ENCODE data around the gene ISL2. TPM values are rescaled to one million over a fixed set of nuclear protein-coding genes. Genes with fewer than 3 reads are reported as not detected.

The ISL2 gene
- total and polyA plus RNA-seq, 3 experiments from 2014 or later, result 0.15 to 0.22 TPM; not detected in 1

GRCh38 chr15:76358453-76358852 is 21.9 kb downstream of the ISL2 start:
- no peaks in the 10 kb centered on the region for H3K4me1 ChIP-seq (ENCODE audit: insufficient read depth, low read length)
- H3K36me3 Mint-ChIP-seq, result peaks cover 0 to 8% (median 7%) of the 10 kb centered on the region in 3 donors
- DNase-seq, result no peak
- ChIA-PET POLR2A (no interaction called here), CTCF (no interaction called here)
- H3K27me3 ChIP-seq (ENCODE audit: insufficient read depth, low read length, poor library complexity, severe bottlenecking), result no peaks in the 10 kb centered on the region
- no peaks in the 10 kb centered on the region for H3K36me3 ChIP-seq (ENCODE audit: insufficient read depth, low read length)
- H3K4me3 ChIP-seq (ENCODE audit: low read length), result no peak overlapping the region
- no peaks in the 10 kb centered on the region for H3K9me3 ChIP-seq (ENCODE audit: low read length)
- no peaks in the 10 kb centered on the region for H3K4me1 Mint-ChIP-seq
- no peak overlapping the region for H3K4me3 Mint-ChIP-seq
- no peak overlapping the region for H3K27ac ChIP-seq (ENCODE audit: low read depth, low read length)
- peaks cover 0 to 1% of the 10 kb centered on the region in 2 donors for H3K27me3 Mint-ChIP-seq
- H3K9me3 Mint-ChIP-seq, result no peaks in the 10 kb centered on the region
- no peak overlapping the region for H3K27ac Mint-ChIP-seq

- ChIA-PET CTCF (no interaction called here), POLR2A (no interaction called here)
- Mint-ChIP-seq H3K27ac (no peak overlapping the region), H3K4me1 (no peaks in the 10 kb centered on the region), H3K36me3 (peaks cover 0 to 8% (median 1%) of the 10 kb centered on the region in 3 donors), H3K4me3 (no peak overlapping the region), H3K27me3 (peaks cover 0 to 1% of the 10 kb centered on the region in 2 donors), H3K9me3 (no peaks in the 10 kb centered on the region)
- no peaks in the 10 kb centered on the region for H3K36me3 ChIP-seq (ENCODE audit: insufficient read depth, low read length)
- H3K4me1 ChIP-seq (ENCODE audit: insufficient read depth, low read length), result no peaks in the 10 kb centered on the region
- H3K4me3 ChIP-seq (ENCODE audit: low read length), result no peak overlapping the region
- DNase-seq, result no peak
- no peaks in the 10 kb centered on the region for H3K9me3 ChIP-seq (ENCODE audit: low read length)
- H3K27me3 ChIP-seq (ENCODE audit: insufficient read depth, low read length, poor library complexity, severe bottlenecking), result no peaks in the 10 kb centered on the region
- no peak overlapping the region for H3K27ac ChIP-seq (ENCODE audit: low read depth, low read length)
Observed at GRCh38 chr15:76359152-76359551, 22.6 kb downstream of the ISL2 start.

- no peaks in the 10 kb centered on the region for H3K9me3 Mint-ChIP-seq
- no peaks in the 10 kb centered on the region for H3K9me3 ChIP-seq (ENCODE audit: low read length)
- no peak overlapping the region for H3K27ac Mint-ChIP-seq
- DNase-seq, result no peak
- H3K36me3 ChIP-seq (ENCODE audit: insufficient read depth, low read length), result no peaks in the 10 kb centered on the region
- ChIA-PET POLR2A (no interaction called here), CTCF (no interaction called here)
- peaks cover 0 to 1% of the 10 kb centered on the region in 2 donors for H3K27me3 Mint-ChIP-seq
- H3K4me3 Mint-ChIP-seq, result no peak overlapping the region
- H3K27ac ChIP-seq (ENCODE audit: low read depth, low read length), result no peak overlapping the region
- H3K4me3 ChIP-seq (ENCODE audit: low read length), result no peak overlapping the region
- H3K36me3 Mint-ChIP-seq, result peaks cover 0 to 9% (median 0%) of the 10 kb centered on the region in 3 donors
- H3K4me1 Mint-ChIP-seq, result no peaks in the 10 kb centered on the region
- H3K27me3 ChIP-seq (ENCODE audit: insufficient read depth, low read length, poor library complexity, severe bottlenecking), result no peaks in the 10 kb centered on the region
- no peaks in the 10 kb centered on the region for H3K4me1 ChIP-seq (ENCODE audit: insufficient read depth, low read length)
Observed at GRCh38 chr15:76360416-76360815, 23.8 kb downstream of the ISL2 start.

GRCh38 chr15:76363251-76363650 is 26.7 kb downstream of the ISL2 start:
- Histone ChIP-seq H3K4me3 (ENCODE audit: low read length) (no peak overlapping the region), H3K27ac (ENCODE audit: low read depth, low read length) (no peak overlapping the region), H3K27me3 (ENCODE audit: insufficient read depth, low read length, poor library complexity, severe bottlenecking) (no peaks in the 10 kb centered on the region), H3K9me3 (ENCODE audit: low read length) (no peaks in the 10 kb centered on the region), H3K36me3 (ENCODE audit: insufficient read depth, low read length) (no peaks in the 10 kb centered on the region), H3K4me1 (ENCODE audit: insufficient read depth, low read length) (no peaks in the 10 kb centered on the region)
- Mint-ChIP-seq H3K4me1 (no peaks in the 10 kb centered on the region), H3K9me3 (no peaks in the 10 kb centered on the region), H3K36me3 (peaks cover 0 to 11% (median 3%) of the 10 kb centered on the region in 3 donors), H3K27me3 (no peaks in the 10 kb centered on the region), H3K27ac (no peak overlapping the region), H3K4me3 (no peak overlapping the region)
- no peak for DNase-seq
- ChIA-PET POLR2A (no interaction called here), CTCF (no interaction called here)

- H3K4me3 Mint-ChIP-seq, result no peak overlapping the region
- no peaks in the 10 kb centered on the region for H3K4me1 Mint-ChIP-seq
- H3K9me3 Mint-ChIP-seq, result no peaks in the 10 kb centered on the region
- Histone ChIP-seq H3K27ac (ENCODE audit: low read depth, low read length) (no peak overlapping the region), H3K4me3 (ENCODE audit: low read length) (no peak overlapping the region), H3K9me3 (ENCODE audit: low read length) (no peaks in the 10 kb centered on the region), H3K27me3 (ENCODE audit: insufficient read depth, low read length, poor library complexity, severe bottlenecking) (no peaks in the 10 kb centered on the region), H3K4me1 (ENCODE audit: insufficient read depth, low read length) (no peaks in the 10 kb centered on the region), H3K36me3 (ENCODE audit: insufficient read depth, low read length) (no peaks in the 10 kb centered on the region)
- no peak overlapping the region for H3K27ac Mint-ChIP-seq
- no peak for DNase-seq
- H3K27me3 Mint-ChIP-seq, result no peaks in the 10 kb centered on the region
- POLR2A ChIA-PET, result no interaction called here
- CTCF ChIA-PET, result no interaction called here
- H3K36me3 Mint-ChIP-seq, result peaks cover 0 to 11% (median 9%) of the 10 kb centered on the region in 3 donors
Observed at GRCh38 chr15:76366714-76367113, 30.1 kb downstream of the ISL2 start.

- no peak overlapping the region for H3K4me3 ChIP-seq (ENCODE audit: low read length)
Observed at GRCh38 chr15:76368122-76368621, 31.6 kb downstream of the ISL2 start.

GRCh38 chr15:76376029-76376428 is 39.5 kb downstream of the ISL2 start:
- Histone ChIP-seq H3K27ac (ENCODE audit: low read depth, low read length) (no peak overlapping the region), H3K27me3 (ENCODE audit: insufficient read depth, low read length, poor library complexity, severe bottlenecking) (no peaks in the 10 kb centered on the region), H3K4me3 (ENCODE audit: low read length) (no peak overlapping the region), H3K9me3 (ENCODE audit: low read length) (no peaks in the 10 kb centered on the region), H3K4me1 (ENCODE audit: insufficient read depth, low read length) (no peaks in the 10 kb centered on the region), H3K36me3 (ENCODE audit: insufficient read depth, low read length) (no peaks in the 10 kb centered on the region)
- Mint-ChIP-seq H3K36me3 (peaks cover 22 to 45% (median 28%) of the 10 kb centered on the region in 3 donors), H3K27ac (no peak overlapping the region), H3K4me1 (no peaks in the 10 kb centered on the region), H3K9me3 (no peaks in the 10 kb centered on the region), H3K27me3 (no peaks in the 10 kb centered on the region), H3K4me3 (no peak overlapping the region)
- no peak for DNase-seq
- ChIA-PET POLR2A (no interaction called here), CTCF (no interaction called here)

More at GRCh38 chr15:76368122-76368621, 31.6 kb downstream of the ISL2 start:
- Histone ChIP-seq H3K36me3 (ENCODE audit: insufficient read depth, low read length) (no peaks in the 10 kb centered on the region), H3K27me3 (ENCODE audit: insufficient read depth, low read length, poor library complexity, severe bottlenecking) (no peaks in the 10 kb centered on the region), H3K9me3 (ENCODE audit: low read length) (no peaks in the 10 kb centered on the region), H3K4me1 (ENCODE audit: insufficient read depth, low read length) (no peaks in the 10 kb centered on the region), H3K27ac (ENCODE audit: low read depth, low read length) (no peak overlapping the region)
- no peaks in the 10 kb centered on the region for H3K4me1 Mint-ChIP-seq
- H3K36me3 Mint-ChIP-seq, result peaks cover 8 to 19% (median 15%) of the 10 kb centered on the region in 3 donors
- CTCF ChIA-PET, result no interaction called here
- H3K27me3 Mint-ChIP-seq, result no peaks in the 10 kb centered on the region
- H3K4me3 Mint-ChIP-seq, result no peak overlapping the region
- H3K27ac Mint-ChIP-seq, result no peak overlapping the region
- POLR2A ChIA-PET, result no interaction called here
- no peaks in the 10 kb centered on the region for H3K9me3 Mint-ChIP-seq
- DNase-seq, result no peak

GRCh38 chr15:76376816-76377215 is 40.2 kb downstream of the ISL2 start:
- H3K27me3 Mint-ChIP-seq, result no peaks in the 10 kb centered on the region
- H3K4me1 Mint-ChIP-seq, result no peaks in the 10 kb centered on the region
- H3K9me3 Mint-ChIP-seq, result no peaks in the 10 kb centered on the region
- H3K36me3 Mint-ChIP-seq, result peaks cover 22 to 51% (median 32%) of the 10 kb centered on the region in 3 donors
- H3K27ac Mint-ChIP-seq, result no peak overlapping the region
- Histone ChIP-seq H3K27ac (ENCODE audit: low read depth, low read length) (no peak overlapping the region), H3K9me3 (ENCODE audit: low read length) (no peaks in the 10 kb centered on the region), H3K4me3 (ENCODE audit: low read length) (no peak overlapping the region), H3K4me1 (ENCODE audit: insufficient read depth, low read length) (no peaks in the 10 kb centered on the region), H3K36me3 (ENCODE audit: insufficient read depth, low read length) (no peaks in the 10 kb centered on the region), H3K27me3 (ENCODE audit: insufficient read depth, low read length, poor library complexity, severe bottlenecking) (no peaks in the 10 kb centered on the region)
- ChIA-PET POLR2A (no interaction called here), CTCF (no interaction called here)
- DNase-seq, result no peak
- H3K4me3 Mint-ChIP-seq, result no peak overlapping the region

- DNase-seq, result no peak
- ChIA-PET CTCF (no interaction called here), POLR2A (no interaction called here)
- Mint-ChIP-seq H3K36me3 (peaks cover 18 to 49% (median 28%) of the 10 kb centered on the region in 3 donors), H3K27ac (no peak overlapping the region), H3K9me3 (no peaks in the 10 kb centered on the region), H3K4me1 (no peaks in the 10 kb centered on the region), H3K4me3 (no peak overlapping the region), H3K27me3 (no peaks in the 10 kb centered on the region)
- Histone ChIP-seq H3K9me3 (ENCODE audit: low read length) (no peaks in the 10 kb centered on the region), H3K4me1 (ENCODE audit: insufficient read depth, low read length) (no peaks in the 10 kb centered on the region), H3K36me3 (ENCODE audit: insufficient read depth, low read length) (no peaks in the 10 kb centered on the region), H3K27ac (ENCODE audit: low read depth, low read length) (no peak overlapping the region), H3K4me3 (ENCODE audit: low read length) (no peak overlapping the region), H3K27me3 (ENCODE audit: insufficient read depth, low read length, poor library complexity, severe bottlenecking) (no peaks in the 10 kb centered on the region)
Observed at GRCh38 chr15:76377217-76377616, 40.6 kb downstream of the ISL2 start.

Data from CD8-positive, alpha-beta memory T cell (primary cell).